Hematopoietic multipotent progenitor cell treated with erythropoietin and hydrocortisone succinate and interleukin-3 and kit ligand, for 15 days (in vitro differentiated cells): Measurements from ENCODE around the gene NR2C1.
"Not testable (repeated sequence)": the region's sequence is repeated elsewhere in the genome, so short reads cannot be mapped to it uniquely, and the experiment has no call there.

Source experiments
- DNase-seq: peaks from one replicate; pipeline ENCODE4 v3.0.0-alpha.2; 2015; ENCODE audit warnings: low spot score

NR2C1 gene

GRCh38 chr12:95072900-95073697 is at the start of gene NR2C1:
Gene NR2C1 (minus strand): TSS chr12:95073618. CDS start chr12:95067384, 6,234 bp downstream.
- peak; percentile 90 for DNase-seq

GRCh38 chr12:95118788-95119179 is 45.4 kb upstream of the NR2C1 start:
- no peak for DNase-seq

GRCh38 chr12:95118138-95118787 is 44.8 kb upstream of the NR2C1 start:
- DNase-seq = no peak

- peak; percentile 82 for DNase-seq
Observed at GRCh38 chr12:95117178-95117599, 43.8 kb upstream of the NR2C1 start.

GRCh38 chr12:95116773-95117172 is 43.4 kb upstream of the NR2C1 start:
- DNase-seq = no peak

- no peak for DNase-seq
Observed at GRCh38 chr12:95116341-95116740, 42.9 kb upstream of the NR2C1 start.

DNA sequence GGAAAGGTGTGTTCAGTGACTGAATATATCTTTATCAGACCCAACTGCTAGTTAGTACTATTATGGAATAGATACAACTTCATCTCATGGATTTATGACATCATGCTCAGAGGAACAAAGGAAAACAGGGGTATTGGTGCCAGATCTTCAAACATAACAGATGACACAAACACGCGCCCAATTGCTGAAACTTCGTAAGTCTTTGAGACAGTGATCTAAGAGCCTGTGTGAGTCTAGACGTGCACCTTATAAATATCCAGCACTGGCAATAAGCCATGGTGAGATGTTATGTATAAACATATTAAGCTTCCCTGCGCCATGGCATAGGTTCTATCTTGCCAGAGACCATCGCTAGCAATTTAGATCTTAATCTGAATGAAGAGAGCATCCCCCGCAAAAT is 42.2 kb upstream of the NR2C1 start:
- no peak for DNase-seq

DNA sequence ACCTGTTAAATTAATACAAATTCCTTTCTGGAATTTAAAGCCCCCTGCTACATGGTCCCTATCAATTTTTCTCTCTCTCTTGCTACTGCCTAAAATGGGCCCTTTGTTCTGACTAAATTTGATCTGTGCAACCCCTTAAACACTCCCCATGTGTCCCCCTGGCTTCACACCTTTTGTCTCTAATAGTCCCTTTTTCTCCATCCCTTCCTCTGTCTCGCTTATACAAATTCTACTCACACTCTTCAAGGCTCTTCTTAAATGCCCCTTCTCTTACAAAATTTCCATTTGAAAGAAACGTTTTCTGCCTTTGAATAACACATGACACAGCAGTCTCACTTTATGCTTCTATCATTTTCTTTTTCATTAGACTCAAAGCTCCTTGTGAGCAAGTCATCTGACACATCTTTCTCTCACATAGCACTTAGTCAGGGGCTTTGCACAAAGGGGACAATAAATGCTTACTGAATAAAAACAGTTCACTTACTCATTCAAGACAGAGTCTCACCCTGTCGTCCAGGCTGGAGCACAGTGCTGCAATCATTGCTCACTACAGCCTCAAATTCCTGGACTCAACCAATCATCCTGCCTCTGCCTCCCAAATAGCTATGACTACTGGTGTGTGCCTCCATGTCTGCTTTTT is 41.5 kb upstream of the NR2C1 start:
- no peak for DNase-seq

- no peak for DNase-seq
Observed at GRCh38 chr12:95107362-95107761, 33.9 kb upstream of the NR2C1 start.

DNA sequence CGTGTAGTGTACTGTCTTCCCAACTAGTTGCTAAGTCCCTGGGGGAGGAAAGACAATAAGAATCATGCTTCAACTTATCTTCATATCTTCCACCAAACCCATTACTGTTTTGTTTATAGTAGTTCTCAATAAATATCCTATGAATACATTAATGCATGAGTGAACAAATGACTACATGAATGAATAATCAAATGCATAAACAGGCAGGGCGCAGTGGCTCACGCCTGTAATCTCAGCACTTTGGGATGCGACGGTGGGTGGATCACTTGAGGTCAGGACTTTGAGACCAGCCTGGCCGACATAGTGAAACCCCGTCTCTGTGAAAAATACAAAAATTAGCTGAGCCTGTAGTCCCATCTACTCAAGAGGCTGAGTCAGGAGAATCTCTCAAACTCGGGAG is 32.1 kb upstream of the NR2C1 start:
- DNase-seq = no peak

DNA sequence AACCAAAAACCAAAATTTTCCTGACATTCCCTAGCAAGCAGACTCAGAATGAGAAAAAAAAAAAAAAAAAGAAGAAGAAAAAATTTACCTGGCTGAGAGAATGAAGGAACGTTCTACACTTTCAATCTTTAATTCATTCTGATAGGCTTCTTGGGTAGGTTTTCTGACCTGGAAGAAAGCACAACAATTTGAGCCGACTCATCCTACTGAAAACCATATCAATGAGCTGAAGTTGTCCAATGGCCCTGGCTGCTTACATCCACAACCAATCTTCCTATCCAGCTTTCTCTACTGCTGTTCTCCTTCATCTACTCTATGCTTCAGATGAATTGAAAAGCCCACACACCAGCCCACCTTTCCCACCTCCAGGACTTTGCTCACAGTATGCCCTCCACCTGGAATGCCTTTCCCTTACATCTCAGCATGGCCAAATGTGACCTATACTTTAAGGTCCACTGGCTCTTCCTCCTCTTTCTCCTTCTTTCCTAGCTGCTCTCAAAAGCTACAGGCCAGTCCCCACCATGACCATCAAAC is 31.6 kb upstream of the NR2C1 start:
- DNase-seq = no peak

DNA sequence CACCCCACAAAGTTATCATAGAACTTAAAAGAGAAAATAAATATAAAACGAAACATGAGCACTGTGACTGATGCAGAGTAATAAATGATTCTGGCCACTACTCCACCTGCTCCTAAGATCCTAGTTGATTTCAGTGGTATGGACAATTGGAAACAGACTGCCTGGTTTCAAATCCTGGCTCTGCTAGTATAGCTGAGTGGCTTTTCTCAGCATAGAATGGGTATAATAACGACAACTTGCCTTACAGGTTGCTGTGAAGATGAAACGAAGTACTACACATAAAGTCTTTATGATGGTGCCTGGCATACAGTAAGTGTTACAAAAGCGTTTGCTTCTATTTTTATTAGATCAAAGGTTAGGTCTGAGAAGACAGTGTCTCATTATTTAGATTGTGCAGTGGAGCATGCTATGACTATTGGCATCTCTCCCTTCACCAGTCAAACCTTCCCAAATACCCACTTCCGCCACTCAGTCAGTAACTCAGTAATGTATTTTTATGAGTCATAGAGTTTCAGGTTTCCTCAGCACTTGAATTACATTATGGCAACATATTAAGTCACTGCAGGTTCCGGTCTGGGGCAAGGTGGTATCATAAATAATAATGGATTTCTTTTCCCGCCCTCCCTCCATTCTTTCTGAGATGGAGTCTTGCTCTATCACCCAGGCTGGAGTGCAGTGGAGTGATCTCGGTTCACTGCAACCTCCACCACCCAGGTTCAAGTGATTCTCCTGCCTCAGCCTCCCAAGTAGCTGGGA is 29.7 kb upstream of the NR2C1 start:
- no peak for DNase-seq

GRCh38 chr12:95101957-95102356 is 28.5 kb upstream of the NR2C1 start:
- not testable (repeated sequence) for DNase-seq

DNA sequence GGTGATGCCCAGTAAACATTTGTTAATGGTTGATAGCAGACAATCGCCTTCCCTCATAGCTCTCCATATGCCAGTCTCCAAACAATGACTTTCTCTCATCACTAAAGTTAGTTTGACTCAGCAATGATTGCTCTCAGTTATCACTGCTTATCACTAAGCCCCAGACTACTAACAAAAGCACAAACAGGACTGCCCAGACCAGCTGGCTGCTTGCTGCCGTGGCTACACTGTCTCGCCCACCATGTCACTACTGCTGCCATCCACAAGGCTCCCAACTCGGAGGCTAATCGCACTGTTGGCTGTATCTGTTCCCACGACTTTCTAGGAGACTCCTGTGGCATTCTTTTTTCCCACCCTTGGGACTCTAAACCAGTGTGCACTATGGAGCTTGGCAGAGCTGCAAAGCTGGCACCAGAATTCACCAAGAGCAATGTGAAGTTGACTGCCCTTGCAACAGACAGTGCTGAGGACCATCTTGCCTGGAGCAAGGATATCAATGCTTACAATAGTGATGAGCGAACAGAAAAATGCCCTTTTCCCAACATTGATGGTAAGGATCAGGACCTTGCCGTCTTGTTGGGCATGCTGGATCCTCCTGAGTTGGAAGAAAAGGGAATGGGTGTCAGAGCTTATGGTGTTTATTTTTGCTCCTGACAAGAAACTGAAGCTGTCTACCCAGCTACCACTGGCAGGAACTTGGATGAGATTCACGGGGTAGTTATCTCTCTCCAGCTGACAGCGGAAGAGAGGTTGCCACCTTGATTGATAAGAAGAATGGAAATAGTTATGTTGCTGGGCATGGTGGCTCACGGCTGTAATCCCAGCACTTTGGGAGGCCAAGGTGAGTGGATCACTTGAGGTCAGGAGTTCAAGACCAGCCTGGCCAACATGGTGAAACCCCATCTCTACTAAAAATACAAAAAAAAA is 27.1 kb upstream of the NR2C1 start:
- DNase-seq = no peak

DNA sequence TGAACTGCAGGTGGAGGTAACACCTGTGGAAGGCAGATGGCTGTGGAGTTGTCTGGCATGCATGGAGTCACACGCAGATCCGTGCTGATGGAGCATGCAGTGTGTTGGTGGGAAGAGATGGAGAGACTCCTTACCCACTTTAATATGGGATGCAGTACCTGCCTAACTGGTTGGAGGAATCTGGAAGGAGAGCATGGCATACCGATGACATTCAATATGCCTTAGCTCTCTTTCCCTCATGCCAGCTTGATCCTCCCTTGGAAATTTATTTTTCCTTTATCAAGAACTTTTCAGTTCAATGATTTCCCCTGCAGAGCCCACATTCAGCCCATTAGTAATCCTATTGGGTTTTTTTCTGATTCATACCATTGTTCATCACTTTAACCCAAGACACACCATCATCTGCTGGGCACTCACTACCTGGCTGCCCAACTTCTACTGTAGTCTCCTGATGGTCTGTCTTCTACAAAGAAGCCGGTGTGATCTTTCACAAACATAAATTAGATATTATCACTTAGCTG is 25.9 kb upstream of the NR2C1 start:
- no peak for DNase-seq

- DNase-seq = no peak
Observed at GRCh38 chr12:95096852-95097251, 23.4 kb upstream of the NR2C1 start.

GRCh38 chr12:95096378-95096777 is 23.0 kb upstream of the NR2C1 start:
- no peak for DNase-seq

DNA sequence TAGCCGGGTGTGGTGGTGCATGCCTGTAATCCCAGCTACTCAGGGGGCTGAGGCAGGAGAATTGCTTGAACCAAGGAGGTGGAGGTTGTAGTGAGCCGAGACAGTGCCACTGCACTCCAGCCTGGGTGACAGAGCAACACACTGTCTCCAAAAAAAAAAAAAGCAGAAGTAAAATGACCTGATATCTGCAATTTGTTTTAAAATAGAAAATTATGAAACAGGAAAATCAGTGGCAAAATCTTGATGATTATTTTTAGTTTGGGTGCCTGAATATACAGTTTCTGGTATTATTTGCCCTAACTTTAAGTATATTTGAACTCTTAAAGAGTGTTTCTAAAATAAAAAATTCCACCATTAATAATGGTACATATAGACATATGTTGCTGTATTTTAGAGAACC is 22.4 kb upstream of the NR2C1 start:
- DNase-seq = not testable (repeated sequence)

DNA sequence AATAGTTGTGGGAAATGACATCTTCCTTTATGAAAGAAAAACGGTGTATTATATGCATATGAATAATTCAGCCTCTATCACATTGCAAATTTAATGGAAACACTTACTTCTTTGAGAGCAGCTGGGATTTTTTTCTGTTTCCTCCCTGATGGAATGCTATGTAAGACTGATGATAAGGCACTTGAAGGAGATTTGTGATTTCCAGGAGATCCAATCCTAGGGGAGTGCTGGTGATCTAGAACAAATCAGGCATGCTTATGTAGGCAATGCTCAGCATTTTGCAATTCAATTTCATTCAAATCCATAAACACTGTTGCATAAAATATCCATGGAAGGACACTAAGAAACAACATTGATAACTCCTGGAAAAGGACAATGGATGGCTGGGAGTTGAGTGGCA is 16.0 kb upstream of the NR2C1 start:
- DNase-seq = no peak

DNA sequence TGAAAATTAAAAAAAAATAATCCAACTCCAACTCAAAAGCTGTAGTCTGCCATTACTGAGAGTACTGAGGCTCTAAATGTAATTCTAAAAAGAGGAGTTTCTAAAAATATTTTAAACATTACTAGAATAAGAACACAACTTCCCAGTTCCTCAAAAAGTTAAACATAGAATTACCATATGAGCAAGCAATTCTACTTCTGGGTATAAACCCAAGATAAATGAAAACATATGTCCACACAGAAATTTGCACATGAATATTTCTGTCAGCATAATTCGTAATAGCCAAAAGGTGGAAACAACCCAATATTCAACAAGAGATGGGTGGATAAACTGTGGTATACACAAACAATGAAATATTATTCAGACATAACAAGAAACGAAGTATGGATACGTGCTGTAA is 15.0 kb upstream of the NR2C1 start:
- no peak for DNase-seq

- DNase-seq = no peak
Observed at GRCh38 chr12:95085612-95086011, 12.2 kb upstream of the NR2C1 start.
